GM18951 (cell line): Measurements from ENCODE around the gene EYA4.

Experiments used
- POLR2A ChIP-seq: IDR thresholded peaks from 4 replicates; pipeline ENCODE4 v1.6.1; 2011; ENCODE audit warnings: mild to moderate bottlenecking; ENCODE audit not compliant: insufficient read length, insufficient read depth; ENCODE audit errors: extremely low read depth
- in situ Hi-C: fragments of 300-500 bp; cut with MboI; formaldehyde crosslinking; loops from one replicate; pipeline ENCODE4 v1.12.0; 2022; ENCODE audit warnings: low sequenced_read_pairs, mixed read lengths, inconsistent platforms; ENCODE audit not compliant: unreplicated experiment

EYA4 gene

GRCh38 chr6:133248241-133249001 is 7.3 kb downstream of the EYA4 start:
- in situ Hi-C loops = no loop called here
- no peak for TF ChIP-seq POLR2A

- in situ Hi-C loops = no loop called here
- no peak for TF ChIP-seq POLR2A
Measured at GRCh38 chr6:133251688-133252087, 10.5 kb downstream of the EYA4 start.

- TF ChIP-seq POLR2A = no peak
- in situ Hi-C loops = no loop called here
Measured at GRCh38 chr6:133254552-133255228, 13.5 kb downstream of the EYA4 start.

GRCh38 chr6:133257545-133258105 is 16.5 kb downstream of the EYA4 start:
- no peak for TF ChIP-seq POLR2A
- in situ Hi-C loops = no loop called here

- in situ Hi-C loops = no loop called here
Measured at GRCh38 chr6:133259561-133259960, 18.4 kb downstream of the EYA4 start.

GRCh38 chr6:133262804-133263203 is 21.6 kb downstream of the EYA4 start:
- no peak for TF ChIP-seq POLR2A
- in situ Hi-C loops = no loop called here

More at GRCh38 chr6:133259561-133259960, 18.4 kb downstream of the EYA4 start:
- no peak for TF ChIP-seq POLR2A

- no peak for TF ChIP-seq POLR2A
Measured at GRCh38 chr6:133265066-133265465, 23.9 kb downstream of the EYA4 start.

GRCh38 chr6:133266186-133266585 is 25.0 kb downstream of the EYA4 start:
- in situ Hi-C loops = no loop called here

More at GRCh38 chr6:133265066-133265465, 23.9 kb downstream of the EYA4 start:
- in situ Hi-C loops = no loop called here

GRCh38 chr6:133268621-133269020 is 27.5 kb downstream of the EYA4 start:
- in situ Hi-C loops = no loop called here
- no peak for TF ChIP-seq POLR2A

More at GRCh38 chr6:133266186-133266585, 25.0 kb downstream of the EYA4 start:
- TF ChIP-seq POLR2A = no peak

GRCh38 chr6:133274813-133275212 is 33.7 kb downstream of the EYA4 start:
- in situ Hi-C loops = no loop called here
- TF ChIP-seq POLR2A = no peak

- TF ChIP-seq POLR2A = no peak
Measured at GRCh38 chr6:133275213-133275612, 34.1 kb downstream of the EYA4 start.

GRCh38 chr6:133277228-133277899 is 36.2 kb downstream of the EYA4 start:
- TF ChIP-seq POLR2A = no peak
- in situ Hi-C loops = no loop called here

More at GRCh38 chr6:133275213-133275612, 34.1 kb downstream of the EYA4 start:
- in situ Hi-C loops = no loop called here

- TF ChIP-seq POLR2A = no peak
- in situ Hi-C loops = no loop called here
Measured at GRCh38 chr6:133277900-133278545, 36.9 kb downstream of the EYA4 start.
